Hematopoietic multipotent progenitor cell (in vitro differentiated cells): ENCODE data around the gene MYOT. TPM values are rescaled to one million over a fixed set of nuclear protein-coding genes. Genes with fewer than 3 reads are reported as not detected.
A peak's percentile ranks its signal among the peaks of the same experiment; 100 is the strongest.

Experiments
- DNase-seq, 3 donors: peaks; one replicate each; pipeline ENCODE4 v3.0.0-alpha.2; 2011 to 2015; ENCODE audit warnings: low read depth in 2 of 3, low spot score in 2 of 3
- total RNA-seq: library from RNA; depleted of rRNA; stranded (reverse); fragments of >200 nt; gene quantifications from one replicate; pipeline ENCODE4 v1.2.3, GENCODE V29; 2012

The MYOT gene, protein sequence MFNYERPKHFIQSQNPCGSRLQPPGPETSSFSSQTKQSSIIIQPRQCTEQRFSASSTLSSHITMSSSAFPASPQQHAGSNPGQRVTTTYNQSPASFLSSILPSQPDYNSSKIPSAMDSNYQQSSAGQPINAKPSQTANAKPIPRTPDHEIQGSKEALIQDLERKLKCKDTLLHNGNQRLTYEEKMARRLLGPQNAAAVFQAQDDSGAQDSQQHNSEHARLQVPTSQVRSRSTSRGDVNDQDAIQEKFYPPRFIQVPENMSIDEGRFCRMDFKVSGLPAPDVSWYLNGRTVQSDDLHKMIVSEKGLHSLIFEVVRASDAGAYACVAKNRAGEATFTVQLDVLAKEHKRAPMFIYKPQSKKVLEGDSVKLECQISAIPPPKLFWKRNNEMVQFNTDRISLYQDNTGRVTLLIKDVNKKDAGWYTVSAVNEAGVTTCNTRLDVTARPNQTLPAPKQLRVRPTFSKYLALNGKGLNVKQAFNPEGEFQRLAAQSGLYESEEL
- total RNA-seq = not detected

DNA sequence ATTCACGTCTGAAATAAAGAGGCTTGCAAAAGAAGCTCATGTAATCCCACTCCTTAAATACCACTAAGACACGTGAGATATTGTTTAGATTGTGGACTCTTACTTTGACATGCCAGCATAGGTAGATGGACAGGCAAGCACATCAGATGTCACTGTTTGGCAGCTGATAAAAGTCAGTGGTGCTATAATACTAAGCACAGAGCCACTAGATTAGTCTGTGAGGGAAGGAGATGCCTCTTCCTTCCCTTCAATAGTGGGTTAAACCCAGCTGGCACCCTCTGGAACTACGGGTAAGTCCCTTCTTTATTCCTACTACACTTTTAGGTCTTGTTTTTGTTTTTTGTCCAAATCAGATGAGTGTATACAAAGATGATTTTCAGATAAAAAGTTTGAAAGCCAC lies at the start of gene MYOT:
TSS of gene MYOT (plus strand) at position 197 of the 400 bp plus-strand sequence. CDS start 2,792 bp downstream, outside the sequence.
- no peak for DNase-seq

- no peak for DNase-seq
Observed at GRCh38 chr5:137819766-137820165, 47.9 kb upstream of the MYOT start.

DNA sequence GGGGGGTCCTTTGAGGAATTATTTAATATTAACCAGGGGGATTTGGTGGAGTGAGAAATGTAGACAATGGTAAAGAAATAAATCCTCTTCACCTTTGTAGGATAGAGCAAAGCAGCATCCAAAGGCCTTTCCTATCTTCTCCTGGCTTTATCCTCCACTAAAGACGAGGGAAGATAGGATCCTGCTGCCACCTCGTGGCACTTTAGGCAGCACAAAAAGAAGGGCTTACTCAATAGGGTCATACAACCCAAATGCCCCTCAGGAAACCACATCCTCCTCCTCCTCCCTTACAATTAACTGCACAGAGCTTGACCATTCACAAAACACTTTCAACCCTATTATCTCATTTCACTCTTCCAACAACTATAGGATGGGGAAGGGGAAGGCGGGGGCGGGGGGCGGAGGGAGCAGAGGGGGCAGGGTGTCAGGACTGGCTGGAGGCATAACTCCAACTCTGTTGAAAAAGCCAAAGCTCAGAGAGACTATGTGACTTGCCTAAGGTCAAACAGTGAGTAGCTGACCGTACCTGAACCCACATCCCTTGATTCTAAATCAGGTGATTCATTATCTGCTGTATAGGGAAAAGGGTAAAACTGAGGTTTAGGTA lies 45.4 kb upstream of the MYOT start:
- DNase-seq = peak in 2 of 3 donors; percentile 19 to 50

DNA sequence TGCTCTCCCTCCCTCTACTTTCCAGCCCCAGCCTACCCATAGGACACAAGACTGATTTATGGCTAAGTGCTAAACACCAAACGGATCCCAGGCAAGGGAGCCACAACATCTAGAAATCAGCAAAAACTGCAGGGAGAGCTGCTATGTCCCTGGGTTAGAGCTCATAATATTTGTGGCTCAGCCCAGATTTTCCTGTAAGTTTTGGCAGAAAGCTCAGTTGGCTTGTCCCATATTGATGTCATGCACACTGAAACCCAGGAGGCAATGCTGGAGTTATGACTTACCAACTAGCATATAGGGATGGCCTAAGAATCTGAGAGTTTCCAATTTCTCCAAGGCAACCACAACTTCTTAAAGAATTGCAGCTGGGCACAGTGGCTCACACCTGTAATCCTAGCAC lies 44.7 kb upstream of the MYOT start:
- no peak for DNase-seq

GRCh38 chr5:137825165-137825564 lies 42.5 kb upstream of the MYOT start:
- DNase-seq = no peak

- DNase-seq = no peak
Observed at GRCh38 chr5:137826067-137826466, 41.6 kb upstream of the MYOT start.

GRCh38 chr5:137828180-137828579 lies 39.5 kb upstream of the MYOT start:
- DNase-seq = no peak

DNA sequence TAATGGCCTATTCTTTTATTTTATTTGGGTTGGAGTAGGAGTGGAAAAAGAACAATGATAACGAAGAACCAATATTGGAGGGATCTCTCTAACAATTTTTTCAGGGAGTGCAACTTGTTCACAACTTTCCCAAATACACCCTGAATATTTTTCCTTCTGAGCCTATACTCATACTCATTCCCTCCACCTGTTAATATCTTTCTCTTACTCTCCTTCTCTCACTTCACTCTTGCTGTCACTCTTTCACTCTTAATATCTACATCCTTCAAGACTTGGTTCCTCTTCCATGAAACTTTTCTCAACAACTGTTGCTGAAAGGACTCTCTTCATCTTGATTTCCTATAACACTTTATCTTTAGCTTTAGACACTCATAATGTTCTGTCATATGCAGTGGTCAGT lies 39.0 kb upstream of the MYOT start:
- no peak for DNase-seq

- no peak for DNase-seq
Observed at GRCh38 chr5:137831105-137831504, 36.6 kb upstream of the MYOT start.

GRCh38 chr5:137831526-137831925 lies 36.1 kb upstream of the MYOT start:
- DNase-seq = no peak

DNA sequence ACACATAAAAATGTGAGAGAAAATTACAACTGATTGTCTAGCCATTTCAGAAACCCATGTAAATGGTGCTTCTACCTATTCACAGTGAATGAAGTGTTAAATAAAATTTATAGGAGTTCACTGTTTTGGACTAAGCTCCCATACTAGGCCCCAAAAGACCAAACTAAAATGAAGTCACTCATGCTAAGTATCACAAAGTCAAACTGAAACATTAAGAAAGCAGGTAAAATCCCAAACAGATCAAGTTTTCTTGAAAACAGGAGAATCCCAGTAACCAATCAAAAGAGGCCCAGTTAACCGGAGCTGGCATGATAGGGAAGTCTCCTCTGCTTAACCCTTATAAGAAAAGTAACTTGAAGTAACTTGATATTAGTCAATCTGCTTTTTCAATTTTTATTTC lies 35.2 kb upstream of the MYOT start:
- no peak for DNase-seq

GRCh38 chr5:137833463-137833862 lies 34.2 kb upstream of the MYOT start:
- DNase-seq = no peak

- no peak for DNase-seq
Observed at GRCh38 chr5:137834498-137835049, 33.1 kb upstream of the MYOT start.

DNA sequence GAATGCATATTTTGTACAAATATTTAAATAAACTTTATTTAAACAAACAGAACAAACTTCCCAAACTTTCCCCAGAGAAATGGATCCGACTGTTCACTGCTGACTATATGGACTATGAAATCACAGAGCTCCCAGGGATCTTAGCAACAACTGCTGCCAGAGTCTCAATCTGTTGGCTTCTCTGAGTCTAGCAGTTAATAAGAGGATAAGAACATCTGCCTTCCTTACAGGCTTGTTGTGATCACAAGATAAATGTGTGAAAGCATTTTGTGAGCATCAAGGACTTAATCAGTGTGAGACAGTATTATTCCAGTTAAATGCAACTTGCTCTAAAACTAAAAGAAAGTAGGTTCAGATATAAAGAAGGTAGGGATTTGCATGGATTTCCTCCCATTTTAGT lies 31.4 kb upstream of the MYOT start:
- no peak for DNase-seq

GRCh38 chr5:137836997-137837396 lies 30.7 kb upstream of the MYOT start:
- DNase-seq = no peak

- peak in 1 of 3 donors; percentile 60 for DNase-seq
Observed at GRCh38 chr5:137837491-137838394, 29.9 kb upstream of the MYOT start.

- DNase-seq = no peak
Observed at GRCh38 chr5:137838976-137839375, 28.7 kb upstream of the MYOT start.

DNA sequence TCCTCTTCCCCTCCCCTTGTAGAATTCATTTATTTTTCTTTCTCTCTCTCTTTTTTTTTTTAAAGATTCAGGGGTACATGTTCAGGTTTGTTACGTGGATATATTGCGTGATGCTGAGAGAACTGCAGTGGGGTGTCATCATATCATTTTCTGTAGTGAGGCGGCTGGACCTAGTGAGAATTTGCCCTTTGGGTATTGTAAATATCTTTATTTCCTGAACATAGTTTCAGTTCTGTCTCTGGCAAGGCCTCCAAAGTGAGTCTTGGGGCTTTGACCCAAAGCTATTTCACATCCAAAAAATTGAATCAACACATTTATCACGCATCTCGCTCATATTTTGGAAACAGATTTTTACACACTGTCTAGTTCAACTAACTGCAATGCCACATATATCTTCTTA lies 25.4 kb upstream of the MYOT start:
- DNase-seq = no peak

DNA sequence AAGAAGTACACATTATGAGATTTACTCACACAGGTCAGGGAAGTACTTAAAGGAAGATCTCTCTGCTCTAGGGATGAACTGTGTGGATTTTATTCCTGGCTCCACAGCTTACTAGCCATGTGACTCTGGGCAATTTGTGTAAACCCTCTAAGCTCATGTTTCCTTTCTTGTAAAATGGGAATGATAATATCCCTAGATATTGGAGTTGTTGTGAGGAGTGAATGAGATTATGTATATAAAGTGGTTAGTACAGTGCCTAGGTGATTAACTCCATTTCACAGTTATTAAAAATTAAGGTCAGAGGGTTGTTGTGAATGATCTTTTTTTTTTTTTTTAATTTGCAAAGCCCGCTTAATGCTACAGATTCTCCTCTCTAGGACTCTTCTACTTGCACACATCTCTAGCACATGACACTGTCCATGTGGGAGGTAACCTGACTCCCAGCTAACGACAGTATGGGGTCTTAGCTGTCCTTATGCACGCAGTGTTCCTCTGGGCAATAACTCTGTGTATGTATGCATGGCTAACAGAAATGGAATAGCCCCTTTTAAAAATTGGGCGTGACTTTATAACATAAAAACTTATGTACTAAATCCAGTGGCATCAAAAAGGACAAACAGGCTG lies 23.9 kb upstream of the MYOT start:
- no peak for DNase-seq

GRCh38 chr5:137845472-137845871 lies 22.2 kb upstream of the MYOT start:
- no peak for DNase-seq
